IPS-20b (cell line): ENCODE data around the gene UBIAD1.

Source experiments
- H3K27ac ChIP-seq: one replicate; pipeline ENCODE4 v1.5.1; 2013; ENCODE audit warnings: low read length
- H3K27me3 ChIP-seq: 2 replicates; pipeline ENCODE4 v1.6.1; 2013; ENCODE audit warnings: mild to moderate bottlenecking, low read length, inconsistent platforms; ENCODE audit not compliant: insufficient read depth
- H3K36me3 ChIP-seq: 2 replicates; pipeline ENCODE4 v1.6.1; 2013; ENCODE audit warnings: low read depth, mild to moderate bottlenecking, inconsistent platforms, low read length, moderate library complexity; ENCODE audit not compliant: insufficient read depth
- H3K4me1 ChIP-seq: 2 replicates; pipeline ENCODE4 v1.6.1; 2013; ENCODE audit warnings: mild to moderate bottlenecking, control low read depth, inconsistent platforms, low read length, moderate library complexity; ENCODE audit not compliant: insufficient read depth
- H3K4me3 ChIP-seq: 2 replicates; pipeline ENCODE4 v1.5.1; 2013; ENCODE audit warnings: mild to moderate bottlenecking, low read length, inconsistent platforms
- H3K9ac ChIP-seq: 2 replicates; pipeline ENCODE4 v1.6.1; 2013; ENCODE audit warnings: low read depth, mild to moderate bottlenecking, inconsistent platforms, low read length, moderate library complexity
- H3K9me3 ChIP-seq: 2 replicates; pipeline ENCODE4 v1.6.1; 2013; ENCODE audit warnings: mild to moderate bottlenecking, low read depth, low read length, inconsistent platforms; ENCODE audit not compliant: insufficient read depth

UBIAD1 gene

GRCh38 chr1:11318982-11319381, 46.0 kb downstream of the UBIAD1 start:
- Histone ChIP-seq H3K9ac (no peak overlapping the region), H3K27ac (no peak overlapping the region), H3K4me1 (peaks cover under 1% of the 10 kb centered on the region; the same call in 1 of the 2 replicates), H3K36me3 (no peaks in the 10 kb centered on the region), H3K9me3 (no peaks in the 10 kb centered on the region), H3K27me3 (no peaks in the 10 kb centered on the region), H3K4me3 (no peak overlapping the region)

- Histone ChIP-seq H3K4me3 (no peak overlapping the region), H3K9me3 (no peaks in the 10 kb centered on the region), H3K27me3 (no peaks in the 10 kb centered on the region), H3K4me1 (peaks cover 5% of the 10 kb centered on the region; the same call in 1 of the 2 replicates), H3K27ac (no peak overlapping the region), H3K36me3 (no peaks in the 10 kb centered on the region), H3K9ac (no peak overlapping the region)
Observed at GRCh38 chr1:11320153-11320936, 47.3 kb downstream of the UBIAD1 start.

GRCh38 chr1:11321656-11322491, 48.9 kb downstream of the UBIAD1 start:
- H3K27me3 ChIP-seq: no peaks in the 10 kb centered on the region
- H3K9me3 ChIP-seq: no peaks in the 10 kb centered on the region
- no peak overlapping the region for H3K27ac ChIP-seq
- peaks cover 5% of the 10 kb centered on the region; the same call in 1 of the 2 replicates for H3K4me1 ChIP-seq
- H3K9ac ChIP-seq: no peak overlapping the region
- H3K36me3 ChIP-seq: no peaks in the 10 kb centered on the region
- H3K4me3 ChIP-seq: no peak overlapping the region

- Histone ChIP-seq H3K36me3 (no peaks in the 10 kb centered on the region), H3K4me3 (no peak overlapping the region), H3K9me3 (no peaks in the 10 kb centered on the region), H3K4me1 (peaks cover 5% of the 10 kb centered on the region; the same call in 1 of the 2 replicates), H3K9ac (no peak overlapping the region), H3K27me3 (no peaks in the 10 kb centered on the region), H3K27ac (no peak overlapping the region)
Observed at GRCh38 chr1:11324567-11325165, 51.7 kb downstream of the UBIAD1 start.

- Histone ChIP-seq H3K27ac (no peak overlapping the region), H3K36me3 (no peaks in the 10 kb centered on the region), H3K4me3 (no peak overlapping the region), H3K27me3 (no peaks in the 10 kb centered on the region), H3K4me1 (peaks cover 5% of the 10 kb centered on the region; the same call in 1 of the 2 replicates), H3K9me3 (no peaks in the 10 kb centered on the region), H3K9ac (no peak overlapping the region)
Observed at GRCh38 chr1:11326070-11326469, 53.1 kb downstream of the UBIAD1 start.

- peaks cover 5% of the 10 kb centered on the region; the same call in 1 of the 2 replicates for H3K4me1 ChIP-seq
- no peak overlapping the region for H3K27ac ChIP-seq
- H3K27me3 ChIP-seq: no peaks in the 10 kb centered on the region
- no peak overlapping the region for H3K9ac ChIP-seq
- no peaks in the 10 kb centered on the region for H3K9me3 ChIP-seq
- H3K36me3 ChIP-seq: no peaks in the 10 kb centered on the region
- no peak overlapping the region for H3K4me3 ChIP-seq
Observed at GRCh38 chr1:11328444-11328843, 55.4 kb downstream of the UBIAD1 start.

- H3K4me3 ChIP-seq: no peak overlapping the region
- H3K27ac ChIP-seq: no peak overlapping the region
- no peaks in the 10 kb centered on the region for H3K27me3 ChIP-seq
- H3K9ac ChIP-seq: no peak overlapping the region
- H3K4me1 ChIP-seq: no peaks in the 10 kb centered on the region
- no peaks in the 10 kb centered on the region for H3K36me3 ChIP-seq
- H3K9me3 ChIP-seq: no peaks in the 10 kb centered on the region
Observed at GRCh38 chr1:11330411-11330810, 57.4 kb downstream of the UBIAD1 start.

GRCh38 chr1:11331036-11331944, 58.3 kb downstream of the UBIAD1 start:
- H3K27ac ChIP-seq: no peak overlapping the region
- no peaks in the 10 kb centered on the region for H3K36me3 ChIP-seq
- no peaks in the 10 kb centered on the region for H3K4me1 ChIP-seq
- no peaks in the 10 kb centered on the region for H3K27me3 ChIP-seq
- H3K9me3 ChIP-seq: no peaks in the 10 kb centered on the region
- no peak overlapping the region for H3K4me3 ChIP-seq
- no peak overlapping the region for H3K9ac ChIP-seq

- H3K4me1 ChIP-seq: no peaks in the 10 kb centered on the region
- H3K4me3 ChIP-seq: no peak overlapping the region
- no peaks in the 10 kb centered on the region for H3K36me3 ChIP-seq
- no peak overlapping the region for H3K27ac ChIP-seq
- no peak overlapping the region for H3K9ac ChIP-seq
- no peaks in the 10 kb centered on the region for H3K9me3 ChIP-seq
- no peaks in the 10 kb centered on the region for H3K27me3 ChIP-seq
Observed at GRCh38 chr1:11331945-11332546, 59.0 kb downstream of the UBIAD1 start.

GRCh38 chr1:11333631-11334030, 60.6 kb downstream of the UBIAD1 start:
- H3K4me1 ChIP-seq: no peaks in the 10 kb centered on the region
- H3K9me3 ChIP-seq: no peaks in the 10 kb centered on the region
- no peak overlapping the region for H3K9ac ChIP-seq
- no peak overlapping the region for H3K4me3 ChIP-seq
- H3K36me3 ChIP-seq: no peaks in the 10 kb centered on the region
- H3K27ac ChIP-seq: no peak overlapping the region
- no peaks in the 10 kb centered on the region; the same call in 1 of the 2 replicates for H3K27me3 ChIP-seq
